Transverse colon (tissue), 3 donors: Measurements from ENCODE around the gene KCNN1.

Source experiments
- POLR2A ChIP-seq: fragments of 450-650 bp; IDR thresholded peaks from one replicate; pipeline ENCODE4 v1.6.1; 2016; ENCODE audit warnings: antibody characterized with exemption, mild to moderate bottlenecking, moderate library complexity
- TF ChIP-seq, protein P1 (sequence below), 5 experiments: fragments of 200-600 bp in 3 of 5; fragments of 450-650 bp in 2 of 5; sonication (generic) in 3 of 5; IDR thresholded peaks; 1 replicate in 2 of 5; 2 replicates in 3 of 5; pipeline ENCODE4 v1.5.1; 2016 to 2017; ENCODE audit warnings: antibody characterized with exemption in 5 of 5, inconsistent platforms in 3 of 5, mild to moderate bottlenecking in 2 of 5, moderate library complexity in 1 of 5

DNA sequence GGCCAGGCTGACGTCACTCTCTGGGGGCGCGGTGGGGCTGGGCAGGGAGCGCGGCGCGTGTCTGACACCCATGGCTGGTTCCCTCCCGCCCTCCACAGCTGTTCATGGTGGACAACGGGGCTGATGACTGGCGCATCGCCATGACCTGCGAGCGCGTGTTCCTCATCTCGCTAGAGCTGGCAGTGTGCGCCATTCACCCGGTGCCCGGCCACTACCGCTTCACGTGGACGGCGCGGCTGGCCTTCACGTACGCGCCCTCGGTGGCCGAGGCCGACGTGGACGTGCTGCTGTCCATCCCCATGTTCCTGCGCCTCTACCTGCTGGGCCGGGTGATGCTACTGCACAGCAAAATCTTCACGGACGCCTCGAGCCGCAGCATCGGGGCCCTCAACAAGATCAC lies 14.7 kb downstream of the KCNN1 start:
- TF ChIP-seq, protein P1, sequence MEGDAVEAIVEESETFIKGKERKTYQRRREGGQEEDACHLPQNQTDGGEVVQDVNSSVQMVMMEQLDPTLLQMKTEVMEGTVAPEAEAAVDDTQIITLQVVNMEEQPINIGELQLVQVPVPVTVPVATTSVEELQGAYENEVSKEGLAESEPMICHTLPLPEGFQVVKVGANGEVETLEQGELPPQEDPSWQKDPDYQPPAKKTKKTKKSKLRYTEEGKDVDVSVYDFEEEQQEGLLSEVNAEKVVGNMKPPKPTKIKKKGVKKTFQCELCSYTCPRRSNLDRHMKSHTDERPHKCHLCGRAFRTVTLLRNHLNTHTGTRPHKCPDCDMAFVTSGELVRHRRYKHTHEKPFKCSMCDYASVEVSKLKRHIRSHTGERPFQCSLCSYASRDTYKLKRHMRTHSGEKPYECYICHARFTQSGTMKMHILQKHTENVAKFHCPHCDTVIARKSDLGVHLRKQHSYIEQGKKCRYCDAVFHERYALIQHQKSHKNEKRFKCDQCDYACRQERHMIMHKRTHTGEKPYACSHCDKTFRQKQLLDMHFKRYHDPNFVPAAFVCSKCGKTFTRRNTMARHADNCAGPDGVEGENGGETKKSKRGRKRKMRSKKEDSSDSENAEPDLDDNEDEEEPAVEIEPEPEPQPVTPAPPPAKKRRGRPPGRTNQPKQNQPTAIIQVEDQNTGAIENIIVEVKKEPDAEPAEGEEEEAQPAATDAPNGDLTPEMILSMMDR (IDR thresholded peaks at IDR 0.05): no peak
- TF ChIP-seq POLR2A: no peak
